Measurements from ENCODE around the gene C16orf96. TPM values are rescaled to one million over a fixed set of nuclear protein-coding genes. Genes with fewer than 3 reads are reported as not detected.

Gene C16orf96
- total RNA-seq, 2 donors from 2014 or later, result 1.5 to 1.6 TPM

DNA sequence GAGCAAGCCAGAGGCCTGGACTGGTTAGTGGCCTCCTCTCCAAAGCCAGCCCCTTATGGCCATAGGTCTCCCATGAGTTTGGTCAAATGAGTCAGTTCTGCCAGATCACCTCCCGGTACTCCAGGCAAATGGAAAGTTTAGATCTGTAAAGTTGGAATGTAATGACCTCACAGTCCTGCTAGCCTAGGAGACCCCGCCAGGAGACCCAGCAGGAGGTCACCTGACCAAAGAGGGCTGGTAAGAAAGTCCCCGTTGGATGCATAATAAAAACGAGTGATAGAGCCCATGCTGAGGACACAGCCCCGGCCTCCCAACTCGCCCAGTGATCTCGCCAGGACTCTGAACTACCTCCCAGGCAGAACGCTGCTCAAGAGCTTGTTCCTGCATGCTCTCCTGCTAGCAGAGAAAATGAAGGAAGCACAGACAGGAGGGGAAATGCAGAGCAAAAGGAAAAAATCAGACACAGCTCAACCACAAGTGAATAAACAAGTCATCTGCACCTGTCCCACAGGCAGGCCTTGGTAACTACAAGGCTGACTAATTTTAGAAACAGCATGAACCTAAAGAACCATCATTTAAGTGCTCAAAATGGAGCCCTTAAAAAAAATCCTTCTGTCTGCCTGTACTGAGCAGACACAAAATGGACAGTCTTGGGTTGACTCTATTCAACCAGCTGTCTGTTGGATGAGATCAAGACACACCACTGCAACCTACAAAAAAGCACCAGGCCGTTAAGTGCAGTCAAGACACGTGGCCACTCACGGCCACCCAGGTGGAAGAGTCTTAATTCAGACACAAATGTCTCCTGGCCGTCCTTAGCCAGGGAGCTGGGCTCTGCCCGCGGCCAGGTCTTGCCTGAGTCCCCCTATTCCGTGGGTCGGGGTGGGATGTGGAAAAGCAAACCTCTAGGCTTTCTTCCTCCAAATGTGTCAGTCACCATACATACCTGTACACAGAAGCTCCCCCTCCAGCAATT is 26.8 kb upstream of the C16orf96 start:
- no peak overlapping the region for H3K4me3 ChIP-seq (ENCODE audit: low read length)
- no peaks in the 10 kb centered on the region for H3K9me3 ChIP-seq (ENCODE audit: control insufficient read depth, low read length)
- Mint-ChIP-seq H3K4me1 (peaks cover 12% of the 10 kb centered on the region), H3K9me3 (no peaks in the 10 kb centered on the region), H3K36me3 (ENCODE audit: low read depth) (peaks cover 26% of the 10 kb centered on the region), H3K27ac (peak overlapping the region; percentile 88), H3K4me3 (no peak overlapping the region), H3K27me3 (ENCODE audit: insufficient read depth) (no peaks in the 10 kb centered on the region)
- no peak overlapping the region for H3K9ac ChIP-seq (ENCODE audit: extremely low read depth, low read length, poor library complexity, severe bottlenecking)
- 60 to 64% methylated on average over 11 to 16 of the region's 16 CpGs for WGBS, 2 experiments (ENCODE audit: insufficient coverage in 1 of 2, insufficient read length in 1 of 2)
- no peaks in the 10 kb centered on the region for H3K4me1 ChIP-seq (ENCODE audit: control insufficient read depth, insufficient read depth, low read length)
- H3K27me3 ChIP-seq (ENCODE audit: control insufficient read depth, insufficient read depth, low read length, poor library complexity, severe bottlenecking), result no peaks in the 10 kb centered on the region
- peak; percentile 86 for DNase-seq
- no peak overlapping the region for H3K27ac ChIP-seq (ENCODE audit: low read depth, low read length)
- H3K36me3 ChIP-seq (ENCODE audit: control insufficient read depth, insufficient read depth, low read length), result peaks cover 15% of the 10 kb centered on the region
- TF ChIP-seq CTCF (conservative IDR thresholded peaks at IDR 0.05), result peak; percentile 25

DNA sequence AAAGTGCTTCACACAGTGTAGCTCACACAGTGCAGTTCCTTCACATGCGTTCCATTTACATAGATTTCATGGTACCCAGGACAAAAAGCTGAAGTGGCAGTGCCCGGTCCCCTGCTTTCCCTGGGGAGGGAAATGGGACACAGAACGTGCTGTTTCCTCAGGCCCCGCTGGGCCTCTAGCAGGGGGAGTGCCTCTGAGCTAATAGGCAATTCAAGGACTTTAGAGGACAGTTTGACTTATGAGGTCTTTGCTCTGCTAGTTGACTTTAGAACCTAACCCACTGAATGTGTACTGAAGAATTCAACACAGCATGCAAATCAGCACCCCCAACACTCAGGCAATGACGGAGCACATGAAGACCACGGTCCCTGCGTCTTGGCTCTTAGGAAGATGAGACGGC is 24.3 kb upstream of the C16orf96 start:
- no peak for TF ChIP-seq CTCF (conservative IDR thresholded peaks at IDR 0.05)
- H3K27ac Mint-ChIP-seq, result no peak overlapping the region
- Histone ChIP-seq H3K9me3 (ENCODE audit: control insufficient read depth, low read length) (no peaks in the 10 kb centered on the region), H3K4me1 (ENCODE audit: control insufficient read depth, insufficient read depth, low read length) (no peaks in the 10 kb centered on the region), H3K27ac (ENCODE audit: low read depth, low read length) (no peak overlapping the region), H3K27me3 (ENCODE audit: control insufficient read depth, insufficient read depth, low read length, poor library complexity, severe bottlenecking) (no peaks in the 10 kb centered on the region), H3K4me3 (ENCODE audit: low read length) (no peak overlapping the region), H3K36me3 (ENCODE audit: control insufficient read depth, insufficient read depth, low read length) (peaks cover 28% of the 10 kb centered on the region), H3K9ac (ENCODE audit: extremely low read depth, low read length, poor library complexity, severe bottlenecking) (no peak overlapping the region)
- peaks cover 15% of the 10 kb centered on the region for H3K4me1 Mint-ChIP-seq
- no peak for DNase-seq
- H3K27me3 Mint-ChIP-seq (ENCODE audit: insufficient read depth), result no peaks in the 10 kb centered on the region
- H3K9me3 Mint-ChIP-seq, result no peaks in the 10 kb centered on the region
- H3K36me3 Mint-ChIP-seq (ENCODE audit: low read depth), result peaks cover 26% of the 10 kb centered on the region
- H3K4me3 Mint-ChIP-seq, result no peak overlapping the region
- 85 to 95% methylated on average over 8 of the region's 8 CpGs for whole genome bisulfite sequencing, 2 experiments (ENCODE audit: insufficient coverage in 1 of 2, insufficient read length in 1 of 2)

DNA sequence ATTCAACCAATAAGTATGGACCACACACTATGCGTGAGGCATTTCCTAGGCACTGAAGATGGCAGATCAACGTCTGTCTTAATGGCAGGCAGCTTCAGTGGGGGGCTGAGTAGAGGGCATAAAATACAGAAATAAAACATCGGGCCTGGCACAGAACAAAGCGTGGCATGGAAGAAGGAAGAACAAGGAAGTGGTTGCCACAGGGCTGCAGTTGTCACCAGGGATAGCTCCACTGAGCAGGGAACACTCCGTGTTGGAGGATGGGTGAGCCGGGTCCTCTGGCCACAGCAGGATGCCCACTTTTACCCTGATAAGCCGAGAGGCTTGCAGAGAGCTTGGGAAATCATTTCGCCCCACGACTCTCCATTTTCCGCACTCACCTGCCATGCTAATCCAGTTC is 23.9 kb upstream of the C16orf96 start:
- DNase-seq, result no peak
- Mint-ChIP-seq H3K27me3 (ENCODE audit: insufficient read depth) (no peaks in the 10 kb centered on the region), H3K27ac (no peak overlapping the region), H3K9me3 (no peaks in the 10 kb centered on the region), H3K4me3 (no peak overlapping the region), H3K36me3 (ENCODE audit: low read depth) (peaks cover 25% of the 10 kb centered on the region), H3K4me1 (peaks cover 19% of the 10 kb centered on the region)
- WGBS, 2 experiments (ENCODE audit: insufficient coverage in 1 of 2, insufficient read length in 1 of 2), result 96 to 98% methylated on average over 9 to 10 of the region's 10 CpGs
- Histone ChIP-seq H3K36me3 (ENCODE audit: control insufficient read depth, insufficient read depth, low read length) (peaks cover 28% of the 10 kb centered on the region), H3K27ac (ENCODE audit: low read depth, low read length) (no peak overlapping the region), H3K27me3 (ENCODE audit: control insufficient read depth, insufficient read depth, low read length, poor library complexity, severe bottlenecking) (no peaks in the 10 kb centered on the region), H3K4me3 (ENCODE audit: low read length) (no peak overlapping the region), H3K4me1 (ENCODE audit: control insufficient read depth, insufficient read depth, low read length) (no peaks in the 10 kb centered on the region), H3K9ac (ENCODE audit: extremely low read depth, low read length, poor library complexity, severe bottlenecking) (no peak overlapping the region), H3K9me3 (ENCODE audit: control insufficient read depth, low read length) (no peaks in the 10 kb centered on the region)
- no peak for TF ChIP-seq CTCF (conservative IDR thresholded peaks at IDR 0.05)

Measured in endodermal cell (in vitro differentiated cells).